22Rv1 (cell line): Measurements from ENCODE around the gene TTC7B.

Source experiments
- CTCF ChIP-seq: fragments of 450-650 bp; IDR thresholded peaks from 2 replicates; pipeline ENCODE4 v1.5.1; 2017; ENCODE audit warnings: mild to moderate bottlenecking
- ZFX ChIP-seq: fragments of 450-650 bp; IDR thresholded peaks from 2 replicates; pipeline ENCODE4 v1.6.1; 2017; ENCODE audit warnings: antibody characterized with exemption, borderline replicate concordance

GRCh38 chr14:90760591-90761316, 55.5 kb downstream of the TTC7B start:
- TF ChIP-seq CTCF (peak; percentile 83), ZFX (no peak)
